Measurements from ENCODE around the gene CWF19L1. TPM values are rescaled to one million over a fixed set of nuclear protein-coding genes. Genes with fewer than 3 reads are reported as not detected.
"Not testable (repeated sequence)": the region's sequence is repeated elsewhere in the genome, so short reads cannot be mapped to it uniquely, and the experiment has no call there.

The CWF19L1 gene
- 26.7 and 37.8 TPM in 2 replicates for total RNA-seq (2014; rRNA removed; shearing (Covaris generic))

DNA sequence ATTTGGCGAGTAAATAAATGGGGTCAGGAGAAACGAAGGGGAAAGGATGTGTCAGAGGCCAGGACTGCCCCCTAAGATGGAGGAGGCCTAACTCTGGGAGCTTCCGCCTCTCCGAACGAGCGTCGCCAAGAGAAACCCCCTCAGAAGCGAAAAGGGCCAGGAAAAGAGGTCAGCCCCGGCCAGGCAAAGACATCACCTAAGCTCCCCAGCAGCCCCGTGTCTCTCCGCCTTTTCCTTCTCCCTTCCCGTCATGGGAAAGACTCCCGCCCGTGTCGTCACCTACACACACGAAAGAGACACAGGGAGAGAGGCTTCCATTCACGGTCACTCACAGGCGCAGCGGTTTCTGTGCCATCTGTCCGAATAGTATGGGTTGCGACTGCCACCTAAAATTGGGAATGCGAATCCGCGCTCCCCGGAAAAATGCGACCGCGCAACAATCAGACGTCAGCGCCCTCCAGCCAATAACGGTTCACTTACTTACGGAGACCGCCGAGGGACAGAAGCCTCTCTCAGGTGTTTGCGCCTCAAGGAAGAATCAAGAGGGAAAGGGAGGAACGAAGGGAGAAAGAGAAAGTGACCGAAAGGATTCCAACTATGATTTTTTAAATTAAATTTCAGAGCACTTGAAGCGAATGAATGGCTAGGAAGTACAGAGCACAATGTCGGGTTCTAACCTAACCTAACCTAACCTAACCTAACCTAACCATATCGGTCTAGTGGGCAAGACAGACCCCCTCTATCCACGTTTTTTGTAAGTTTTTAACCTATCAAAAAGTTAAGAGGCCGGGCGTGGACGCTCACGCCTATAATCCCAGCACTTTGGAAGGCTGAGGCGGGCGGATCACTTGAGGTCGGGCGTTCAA is at the start of gene CWF19L1:
Gene CWF19L1 (minus strand): TSS at position 400 of the 866 bp plus-strand sequence. CDS start 45 bp downstream, at position 355.
- peak; percentile 85 for DNase-seq (ENCODE audit: low read depth)

- peak; percentile 23 for DNase-seq (ENCODE audit: low read depth)
Measured at GRCh38 chr10:100315615-100316014, 48.2 kb upstream of the CWF19L1 start.

DNA sequence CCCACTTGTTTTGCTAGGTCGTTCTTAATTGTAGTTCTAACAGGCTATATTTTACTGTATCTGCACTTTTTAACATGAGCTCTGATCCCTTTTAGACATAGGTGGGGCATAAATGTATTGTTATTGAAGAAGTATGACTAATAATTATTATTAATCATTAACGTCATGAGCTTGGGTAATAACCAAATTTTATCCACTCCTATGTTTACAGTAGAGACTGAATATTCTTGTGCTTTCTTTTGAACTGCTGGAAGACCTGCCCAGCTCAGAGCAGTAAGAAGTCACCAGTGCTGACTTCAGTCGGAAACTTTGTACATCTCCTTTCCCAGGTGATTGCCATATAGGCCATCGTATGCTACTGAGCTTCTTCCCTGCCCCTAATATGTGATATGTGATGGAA is 43.9 kb upstream of the CWF19L1 start:
- DNase-seq (ENCODE audit: low read depth) = no peak

DNA sequence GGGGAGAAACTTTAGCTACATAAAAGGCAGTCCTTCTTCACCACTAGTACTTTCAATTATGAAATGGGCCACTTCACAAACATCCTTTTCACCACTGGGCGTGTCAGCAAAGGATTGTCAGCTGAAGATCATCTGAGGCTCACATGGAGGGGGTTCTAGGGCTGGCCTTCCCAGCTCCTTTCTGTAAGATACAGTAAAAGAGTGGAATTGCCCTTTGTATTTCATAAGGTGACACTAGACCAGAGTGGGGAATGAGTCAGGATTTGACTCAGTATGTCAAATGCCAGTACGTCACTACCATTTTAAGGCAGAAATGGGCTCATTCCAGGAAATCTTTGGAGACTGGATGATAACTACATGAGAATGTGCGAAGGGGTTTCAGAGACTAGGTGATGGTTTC is 40.2 kb upstream of the CWF19L1 start:
- peak; percentile 61 for DNase-seq (ENCODE audit: low read depth)

DNA sequence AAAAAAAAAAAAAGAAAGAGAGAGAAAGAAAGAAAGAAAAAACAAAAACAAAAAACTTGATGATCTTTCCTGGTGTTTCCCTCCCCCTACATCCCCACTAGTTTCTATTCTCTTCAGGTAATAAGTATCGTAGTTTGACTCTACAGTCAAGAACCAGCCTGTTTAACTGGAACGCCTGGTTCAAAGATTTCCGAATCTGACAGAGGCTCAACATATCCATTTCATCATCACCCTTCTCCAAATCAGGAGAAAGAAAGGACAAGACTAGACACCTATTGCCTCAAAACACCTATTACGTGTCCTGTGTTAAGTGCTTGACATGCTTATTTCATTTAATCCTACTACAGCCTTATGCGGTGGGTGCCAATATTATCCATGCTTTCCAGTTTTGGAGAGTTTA is 39.4 kb upstream of the CWF19L1 start:
- no peak for DNase-seq (ENCODE audit: low read depth)

DNA sequence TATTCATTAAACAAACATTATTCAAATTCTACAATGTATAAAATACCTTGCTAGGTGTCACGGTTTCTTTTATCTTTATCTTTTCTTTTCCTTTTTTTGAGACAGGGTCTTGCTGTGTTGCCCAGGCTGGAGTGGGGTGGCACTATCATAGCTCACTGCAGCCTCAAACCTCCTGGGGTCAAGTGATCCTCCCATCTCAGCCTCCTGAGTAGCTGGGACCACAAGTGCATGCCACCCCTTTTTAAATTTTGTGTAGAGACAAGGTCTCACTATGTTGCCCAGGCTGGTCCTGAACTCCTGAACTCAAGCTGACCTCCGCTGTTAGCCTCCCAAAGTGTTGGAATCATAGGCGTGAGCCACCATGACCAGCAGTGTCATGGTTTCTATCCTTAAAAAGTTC is 37.0 kb upstream of the CWF19L1 start:
- DNase-seq (ENCODE audit: low read depth) = no peak

GRCh38 chr10:100303724-100304319 is 36.4 kb upstream of the CWF19L1 start:
- DNase-seq (ENCODE audit: low read depth) = peak; percentile 25

DNA sequence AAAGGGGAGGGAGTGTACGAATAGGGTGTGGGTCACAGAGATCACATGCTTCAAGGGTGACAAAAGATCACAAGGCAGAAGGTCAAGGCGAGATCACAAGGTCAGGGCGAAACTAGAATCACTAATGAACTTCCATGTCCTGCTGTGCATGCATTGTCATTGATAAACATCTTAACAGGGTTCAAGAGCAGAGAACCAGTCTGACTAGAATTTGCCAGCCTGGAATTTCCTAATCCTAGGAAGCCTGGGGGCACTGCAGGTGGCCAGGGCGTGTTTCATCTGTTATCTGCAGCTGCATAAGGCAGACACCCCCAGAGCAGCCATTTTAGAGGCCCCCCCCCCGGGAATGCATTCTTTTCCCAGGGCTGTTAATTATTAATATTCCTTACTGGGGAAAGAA is 33.7 kb upstream of the CWF19L1 start:
- not testable (repeated sequence) for DNase-seq (ENCODE audit: low read depth)

DNA sequence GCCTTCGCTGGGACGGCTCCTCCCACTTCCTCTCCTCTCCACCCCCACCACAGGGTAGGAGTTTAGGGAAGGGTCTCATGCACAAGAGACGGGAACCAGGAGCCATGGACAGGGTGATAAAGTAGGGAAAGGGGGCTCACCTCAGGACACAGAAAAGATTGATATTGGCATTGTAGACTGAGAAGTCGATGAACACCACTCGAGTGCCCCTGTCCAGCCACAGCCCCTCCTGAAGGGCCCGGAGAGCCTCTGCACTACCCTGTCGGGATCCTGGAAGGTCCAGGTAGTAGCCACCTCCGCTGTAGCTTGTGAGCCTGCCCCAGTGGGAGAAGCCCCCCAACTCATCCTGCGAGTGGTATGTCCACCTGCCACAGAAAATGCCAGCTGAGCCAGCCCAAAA is 29.8 kb upstream of the CWF19L1 start:
- DNase-seq (ENCODE audit: low read depth) = no peak

DNA sequence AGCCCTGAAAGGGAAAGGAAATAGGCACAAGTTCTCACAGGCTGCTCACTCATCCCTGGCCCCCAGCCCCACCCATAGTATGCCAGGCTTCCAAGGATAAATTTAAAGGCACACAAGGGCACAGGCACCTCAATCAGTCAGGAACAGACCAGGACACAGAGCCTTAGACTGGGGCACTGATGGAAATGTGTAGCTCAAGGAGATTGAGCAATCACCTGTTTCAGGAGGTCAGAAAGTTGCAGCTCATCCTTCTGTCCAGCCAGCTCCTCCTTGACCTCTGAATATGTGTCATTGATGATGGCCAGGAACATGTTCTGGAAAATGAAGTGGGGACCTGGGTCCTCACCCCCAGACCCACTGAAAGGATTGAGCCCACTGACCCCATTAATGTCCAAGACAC is 25.6 kb upstream of the CWF19L1 start:
- DNase-seq (ENCODE audit: low read depth) = no peak

GRCh38 chr10:100292300-100292699 is 24.9 kb upstream of the CWF19L1 start:
- DNase-seq (ENCODE audit: low read depth) = not testable (repeated sequence)

DNA sequence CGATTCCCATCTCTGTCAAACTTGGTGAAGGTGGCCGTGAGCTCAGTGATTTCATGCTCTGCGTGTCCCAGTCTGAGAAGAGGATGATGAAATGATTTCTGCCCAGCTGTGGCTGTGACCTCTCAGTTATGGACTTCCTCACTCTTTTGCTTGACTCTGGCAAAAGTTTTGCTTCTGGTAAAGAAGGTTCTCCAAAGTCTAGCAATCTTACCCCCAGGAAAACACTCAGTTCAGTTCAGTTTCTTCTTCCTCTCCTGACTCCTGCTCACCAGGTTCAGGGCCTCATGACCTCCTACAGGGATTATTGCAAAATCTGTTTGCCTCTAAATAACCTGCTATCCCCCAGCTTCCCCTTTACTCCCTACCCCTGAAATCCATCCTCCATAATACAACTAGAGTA is 23.9 kb upstream of the CWF19L1 start:
- DNase-seq (ENCODE audit: low read depth) = no peak

- peak; percentile 9 for DNase-seq (ENCODE audit: low read depth)
Measured at GRCh38 chr10:100289641-100290040, 22.2 kb upstream of the CWF19L1 start.

DNA sequence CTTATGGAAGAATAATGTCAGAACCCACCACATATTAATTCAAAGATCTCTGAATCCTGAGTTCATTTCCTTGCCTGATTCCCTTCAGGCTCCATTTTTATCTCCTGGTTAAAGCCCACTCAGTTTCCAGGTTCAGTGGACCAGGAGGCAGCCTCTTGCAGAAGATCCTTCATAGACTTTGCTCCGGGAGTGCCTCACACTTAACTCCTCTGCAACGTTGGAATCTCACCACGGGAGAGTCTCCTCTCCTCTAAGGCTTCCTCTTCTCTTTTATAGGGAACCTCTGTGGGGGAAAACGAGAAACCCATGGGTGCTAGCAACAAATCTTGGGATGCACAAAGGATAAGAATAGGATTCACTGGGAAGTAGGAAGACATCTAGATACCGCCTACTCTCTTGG is 20.8 kb upstream of the CWF19L1 start:
- no peak for DNase-seq (ENCODE audit: low read depth)

DNA sequence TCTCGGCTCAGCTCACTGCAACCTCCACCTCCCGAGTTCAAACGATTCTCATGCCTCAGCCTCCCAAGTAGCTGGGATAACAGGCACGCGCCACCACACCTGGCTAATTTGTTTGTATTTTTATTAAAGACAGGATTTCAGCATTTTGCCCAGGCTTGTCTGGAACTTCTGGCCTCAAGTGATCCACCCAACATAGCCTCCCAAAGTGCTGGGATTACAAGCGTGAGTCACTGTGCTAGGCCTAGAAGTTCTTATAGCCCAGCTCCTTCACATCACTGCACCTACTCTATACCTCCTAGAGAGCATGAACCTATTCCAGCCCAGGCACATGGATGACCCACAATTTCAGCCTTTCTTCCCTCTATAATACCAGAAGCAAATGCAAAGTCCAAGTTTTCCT is 20.3 kb upstream of the CWF19L1 start:
- no peak for DNase-seq (ENCODE audit: low read depth)

GRCh38 chr10:100286051-100287033 is 18.9 kb upstream of the CWF19L1 start, which contains the start of gene BLOC1S2:
TSS of gene BLOC1S2 (minus strand) at chr10:100286680. CDS start at chr10:100286659, 21 bp downstream.
- DNase-seq (ENCODE audit: low read depth) = peak; percentile 85

DNA sequence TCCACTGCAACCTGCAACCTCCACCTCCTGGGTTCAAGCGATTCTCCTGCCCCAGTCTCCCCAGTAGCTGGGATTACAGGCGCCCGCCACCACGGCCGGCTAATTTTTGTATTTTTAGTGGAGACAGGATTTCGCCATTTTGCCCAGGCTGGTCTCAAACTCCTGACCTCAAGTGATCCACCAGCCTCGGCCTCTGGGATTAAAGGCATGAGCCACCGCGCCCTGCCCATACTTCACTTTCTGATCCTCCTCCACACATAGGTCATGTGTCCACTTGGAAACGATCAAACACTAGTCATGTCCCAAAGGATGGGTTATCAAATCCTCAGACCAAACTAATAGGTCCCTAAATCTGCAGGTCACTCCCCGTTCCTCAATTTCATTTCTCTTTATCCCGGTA is 17.9 kb upstream of the CWF19L1 start:
- DNase-seq (ENCODE audit: low read depth) = not testable (repeated sequence)

GRCh38 chr10:100282907-100283306 is 15.5 kb upstream of the CWF19L1 start:
- no peak for DNase-seq (ENCODE audit: low read depth)

- not testable (repeated sequence) for DNase-seq (ENCODE audit: low read depth)
Measured at GRCh38 chr10:100276971-100277370, 9.5 kb upstream of the CWF19L1 start.

- no peak for DNase-seq (ENCODE audit: low read depth)
Measured at GRCh38 chr10:100265821-100266485, 1.5 kb downstream of the CWF19L1 start.

- no peak for DNase-seq (ENCODE audit: low read depth)
Measured at GRCh38 chr10:100254191-100254590, 13.2 kb downstream of the CWF19L1 start.

Measured in M059J (cell line).